HL-60 (cell line): ENCODE data around the gene TMEM154.

Experiments used
- DNase-seq, 2 experiments: peaks; one replicate each; pipeline ENCODE4 v3.0.0-alpha.2; 2010 to 2020; ENCODE audit warnings: low read depth in 1 of 2, low spot score in 1 of 2
- H3K27ac ChIP-seq: fragments of 250-450 bp; sonication (Bioruptor Pico); replicated peaks from 2 replicates; pipeline ENCODE4 v1.5.1; 2020; ENCODE audit warnings: mild to moderate bottlenecking, moderate library complexity
- H3K27me3 ChIP-seq: fragments of 250-450 bp; sonication (Bioruptor Pico); 2 replicates; pipeline ENCODE4 v1.5.1; 2021; ENCODE audit warnings: mild to moderate bottlenecking, moderate library complexity; ENCODE audit not compliant: insufficient read depth, poor library complexity, severe bottlenecking
- H3K4me3 ChIP-seq: replicated peaks from 2 replicates; pipeline ENCODE4 v1.5.1; 2011; ENCODE audit warnings: mild to moderate bottlenecking, control low read depth, low read length; ENCODE audit not compliant: insufficient read depth
- GABPA ChIP-seq: IDR thresholded peaks from 2 replicates; pipeline ENCODE4 v1.6.1; 2012; ENCODE audit warnings: low read depth
- POLR2AphosphoS5 ChIP-seq: IDR thresholded peaks from 2 replicates; pipeline ENCODE4 v1.6.1; 2012; ENCODE audit warnings: low read depth
- REST ChIP-seq: IDR thresholded peaks from 2 replicates; pipeline ENCODE4 v1.6.1; 2012; ENCODE audit warnings: low read depth; ENCODE audit not compliant: insufficient replicate concordance
- SPI1 ChIP-seq: IDR thresholded peaks from 2 replicates; pipeline ENCODE4 v1.6.1; 2012; ENCODE audit warnings: low read depth, mild to moderate bottlenecking, borderline replicate concordance
- TF ChIP-seq, protein P1 (sequence below): IDR thresholded peaks from one replicate; pipeline ENCODE4 v1.5.1; 2011; ENCODE audit warnings: low read length, control low read depth, inconsistent platforms; ENCODE audit not compliant: insufficient read depth

Gene TMEM154

GRCh38 chr4:152724494-152724893, 44.7 kb upstream of the TMEM154 start:
- Histone ChIP-seq H3K27ac (no peak overlapping the region), H3K4me3 (no peak overlapping the region), H3K27me3 (no peaks in the 10 kb centered on the region)
- no peak for DNase-seq
- TF ChIP-seq, protein P1, sequence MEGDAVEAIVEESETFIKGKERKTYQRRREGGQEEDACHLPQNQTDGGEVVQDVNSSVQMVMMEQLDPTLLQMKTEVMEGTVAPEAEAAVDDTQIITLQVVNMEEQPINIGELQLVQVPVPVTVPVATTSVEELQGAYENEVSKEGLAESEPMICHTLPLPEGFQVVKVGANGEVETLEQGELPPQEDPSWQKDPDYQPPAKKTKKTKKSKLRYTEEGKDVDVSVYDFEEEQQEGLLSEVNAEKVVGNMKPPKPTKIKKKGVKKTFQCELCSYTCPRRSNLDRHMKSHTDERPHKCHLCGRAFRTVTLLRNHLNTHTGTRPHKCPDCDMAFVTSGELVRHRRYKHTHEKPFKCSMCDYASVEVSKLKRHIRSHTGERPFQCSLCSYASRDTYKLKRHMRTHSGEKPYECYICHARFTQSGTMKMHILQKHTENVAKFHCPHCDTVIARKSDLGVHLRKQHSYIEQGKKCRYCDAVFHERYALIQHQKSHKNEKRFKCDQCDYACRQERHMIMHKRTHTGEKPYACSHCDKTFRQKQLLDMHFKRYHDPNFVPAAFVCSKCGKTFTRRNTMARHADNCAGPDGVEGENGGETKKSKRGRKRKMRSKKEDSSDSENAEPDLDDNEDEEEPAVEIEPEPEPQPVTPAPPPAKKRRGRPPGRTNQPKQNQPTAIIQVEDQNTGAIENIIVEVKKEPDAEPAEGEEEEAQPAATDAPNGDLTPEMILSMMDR: no peak
- TF ChIP-seq POLR2AphosphoS5 (no peak), GABPA (no peak), REST (no peak), SPI1 (no peak)

- Histone ChIP-seq H3K27me3 (no peaks in the 10 kb centered on the region), H3K27ac (no peak overlapping the region), H3K4me3 (no peak overlapping the region)
- DNase-seq: no peak
- no peak for TF ChIP-seq GABPA
- TF ChIP-seq, protein P1: no peak
- TF ChIP-seq POLR2AphosphoS5: no peak
- no peak for TF ChIP-seq SPI1
- no peak for TF ChIP-seq REST
These were observed 43.4 kb upstream of the TMEM154 start for GRCh38 chr4:152723236-152723635.

DNA sequence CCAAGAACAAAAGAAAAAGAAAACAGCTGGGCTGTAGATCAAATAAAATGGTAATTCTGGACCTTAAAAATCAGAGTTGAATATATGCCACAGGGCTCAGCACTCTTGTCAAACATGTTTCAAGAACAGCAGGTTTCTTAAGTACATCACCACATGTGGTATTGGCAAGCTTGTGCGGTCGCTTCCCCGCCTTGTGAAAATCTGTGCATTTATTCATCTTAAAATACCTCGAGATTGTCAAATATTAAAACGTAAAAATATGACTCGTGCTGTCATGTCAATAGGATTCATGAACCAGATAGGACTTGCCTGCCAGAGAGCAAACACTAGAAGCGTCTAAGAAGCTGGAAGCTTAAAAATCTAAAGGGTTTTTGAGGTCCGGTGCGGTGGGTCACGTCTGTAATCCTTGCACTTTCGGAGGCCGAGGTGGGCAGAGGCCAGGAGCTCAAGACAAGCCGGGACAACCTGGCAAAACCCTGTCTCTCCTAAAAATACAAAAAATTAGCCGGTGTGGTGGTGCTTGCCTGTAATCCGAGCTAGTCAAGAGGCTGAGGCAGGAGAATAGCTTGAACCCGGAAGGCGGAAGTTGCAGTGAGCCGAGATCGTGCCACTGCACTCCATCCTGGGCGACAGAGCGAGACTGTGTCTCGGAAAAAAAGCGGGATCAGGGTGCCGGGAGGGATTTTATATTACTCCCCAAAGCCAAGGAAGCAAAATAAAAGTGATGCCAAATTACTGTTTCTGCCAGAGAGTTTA, 40.2 kb upstream of the TMEM154 start:
- no peak for DNase-seq
- TF ChIP-seq GABPA (no peak), POLR2AphosphoS5 (no peak), REST (no peak), SPI1 (no peak)
- TF ChIP-seq, protein P1: no peak
- Histone ChIP-seq H3K27ac (no peak overlapping the region), H3K4me3 (no peak overlapping the region), H3K27me3 (no peaks in the 10 kb centered on the region)
